Activated CD4-positive, CD25-positive, alpha-beta regulatory T cell (primary cell): ENCODE results near the gene NCAPH2.

Source experiments
- DNase-seq, 4 experiments: peaks; one replicate each; lab custom pipeline; 2025; lab: John Stamatoyannopoulos, UW

Gene NCAPH2

DNA sequence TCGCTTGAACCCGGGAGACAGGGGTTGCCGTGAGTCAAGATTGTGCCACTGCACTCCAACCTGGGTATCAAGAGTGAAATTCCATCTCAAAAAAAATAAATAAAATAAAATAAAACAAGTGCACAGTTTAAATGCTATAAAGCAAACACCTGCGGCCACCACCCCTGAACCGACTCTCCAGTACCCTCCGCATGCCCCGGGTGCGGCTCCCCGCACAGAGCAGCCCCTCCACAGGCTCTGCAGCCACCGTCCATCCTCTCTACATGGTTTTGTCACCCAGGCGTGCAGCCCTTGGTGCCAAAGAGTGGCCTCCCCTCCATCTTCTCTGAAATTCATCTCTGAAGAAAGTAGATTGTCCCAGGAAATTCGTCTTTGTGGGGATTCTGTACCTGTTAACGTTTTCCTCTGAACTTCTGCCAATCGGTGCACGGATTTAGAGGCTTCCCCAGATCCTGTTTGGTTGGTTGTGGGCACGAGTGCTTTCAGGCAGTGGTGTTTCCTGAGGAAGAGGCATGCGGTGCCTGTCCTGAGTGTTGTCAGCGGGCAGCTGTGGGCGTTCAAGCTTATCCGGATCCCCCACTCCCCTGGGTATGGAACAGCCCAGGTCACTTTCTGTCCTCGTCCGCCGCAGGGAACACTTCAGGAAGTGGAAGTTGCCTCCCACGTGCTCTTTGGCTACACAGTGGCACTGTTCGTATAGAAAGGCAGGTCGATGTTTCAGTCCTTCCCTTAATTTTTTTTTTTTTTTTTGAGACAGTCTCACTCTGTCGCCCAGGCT lies 17.3 kb upstream of the NCAPH2 start:
- DNase-seq, result no peak

DNA sequence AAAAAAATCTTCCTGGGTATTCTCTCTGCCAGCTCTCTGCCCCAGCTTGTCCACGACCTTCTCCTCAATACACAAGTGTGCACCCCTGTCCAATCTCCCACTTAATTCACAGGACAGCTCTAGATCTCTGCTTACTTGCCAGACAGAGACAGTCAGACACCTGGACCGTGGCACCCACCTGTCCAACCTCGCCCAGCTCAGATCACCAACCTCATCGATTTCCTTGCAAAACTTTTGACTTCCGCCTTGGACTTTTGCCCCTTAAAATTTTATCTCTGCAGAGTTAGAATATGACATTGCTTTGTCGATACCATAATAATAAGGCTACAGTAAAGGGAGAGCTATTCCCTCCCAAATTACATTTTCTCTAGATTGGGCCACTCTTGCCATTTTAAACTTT lies 10.9 kb upstream of the NCAPH2 start:
- no peak for DNase-seq

DNA sequence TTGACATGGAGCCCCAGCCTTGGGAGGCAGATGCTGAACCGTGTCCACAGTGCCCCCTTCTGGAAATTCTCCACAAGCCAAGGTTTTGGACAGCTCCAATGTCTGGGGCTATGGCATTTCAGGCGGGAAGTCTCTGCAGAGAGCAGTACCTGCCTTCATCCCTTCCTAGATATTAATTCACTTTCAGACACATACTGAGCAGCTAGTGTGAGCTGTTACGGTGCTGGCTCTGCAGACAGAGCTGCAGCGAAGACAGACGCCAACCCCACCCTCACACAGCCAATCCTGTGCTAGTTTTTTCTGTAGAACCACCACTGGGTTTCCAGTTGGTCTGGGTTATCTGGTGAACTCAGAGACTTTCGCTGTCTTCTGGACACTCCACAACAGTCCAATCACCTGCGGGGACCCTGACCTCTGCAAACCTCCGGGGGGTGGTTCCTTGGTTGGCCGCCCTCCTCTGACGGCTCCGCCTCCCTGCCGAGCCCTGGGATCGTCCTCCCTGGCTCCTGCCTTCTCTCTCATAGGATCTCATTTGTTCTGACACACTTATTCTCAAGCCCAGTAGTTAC lies 9.6 kb upstream of the NCAPH2 start:
- DNase-seq, result peak; percentile 36 to 48 (median 38)

DNA sequence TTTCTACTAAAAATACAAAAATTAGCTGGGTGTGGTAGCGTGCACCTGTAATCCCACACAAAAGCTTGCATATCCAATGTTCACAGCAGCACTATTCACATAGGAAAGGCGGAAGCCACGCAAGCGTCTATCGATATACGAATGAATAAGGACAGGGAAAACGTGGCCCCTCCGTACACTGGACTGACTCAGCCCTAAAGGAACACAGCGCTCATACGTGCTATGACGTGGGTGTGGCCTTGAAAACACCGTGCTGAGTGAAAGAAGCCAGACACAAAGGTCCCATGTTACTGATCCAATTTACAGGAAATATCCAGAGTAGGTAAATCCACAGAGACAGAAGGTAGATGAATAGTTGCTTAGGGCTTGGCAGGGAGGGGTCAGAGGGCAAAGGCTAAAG lies 7.6 kb upstream of the NCAPH2 start:
- DNase-seq, result no peak

DNA sequence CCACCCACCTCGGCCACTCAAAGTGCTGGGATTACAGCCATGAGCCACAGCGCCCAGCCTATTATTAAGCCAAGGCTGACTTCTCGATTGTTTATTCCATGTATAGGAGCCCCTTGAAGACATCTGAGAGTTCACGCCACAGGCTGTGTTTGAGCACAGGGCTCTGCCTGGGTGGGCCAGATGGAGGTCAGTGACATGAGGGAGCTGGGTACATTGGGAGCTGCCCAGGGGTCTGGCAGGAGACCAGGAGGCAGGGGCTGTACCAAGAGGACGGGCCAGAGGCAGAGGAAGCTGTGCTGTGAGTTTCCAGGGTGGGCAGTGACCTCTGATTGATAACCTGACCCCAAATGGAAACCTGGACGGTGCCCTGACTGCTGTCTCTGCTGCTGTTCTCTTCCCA lies 5.9 kb upstream of the NCAPH2 start:
- DNase-seq, result no peak

DNA sequence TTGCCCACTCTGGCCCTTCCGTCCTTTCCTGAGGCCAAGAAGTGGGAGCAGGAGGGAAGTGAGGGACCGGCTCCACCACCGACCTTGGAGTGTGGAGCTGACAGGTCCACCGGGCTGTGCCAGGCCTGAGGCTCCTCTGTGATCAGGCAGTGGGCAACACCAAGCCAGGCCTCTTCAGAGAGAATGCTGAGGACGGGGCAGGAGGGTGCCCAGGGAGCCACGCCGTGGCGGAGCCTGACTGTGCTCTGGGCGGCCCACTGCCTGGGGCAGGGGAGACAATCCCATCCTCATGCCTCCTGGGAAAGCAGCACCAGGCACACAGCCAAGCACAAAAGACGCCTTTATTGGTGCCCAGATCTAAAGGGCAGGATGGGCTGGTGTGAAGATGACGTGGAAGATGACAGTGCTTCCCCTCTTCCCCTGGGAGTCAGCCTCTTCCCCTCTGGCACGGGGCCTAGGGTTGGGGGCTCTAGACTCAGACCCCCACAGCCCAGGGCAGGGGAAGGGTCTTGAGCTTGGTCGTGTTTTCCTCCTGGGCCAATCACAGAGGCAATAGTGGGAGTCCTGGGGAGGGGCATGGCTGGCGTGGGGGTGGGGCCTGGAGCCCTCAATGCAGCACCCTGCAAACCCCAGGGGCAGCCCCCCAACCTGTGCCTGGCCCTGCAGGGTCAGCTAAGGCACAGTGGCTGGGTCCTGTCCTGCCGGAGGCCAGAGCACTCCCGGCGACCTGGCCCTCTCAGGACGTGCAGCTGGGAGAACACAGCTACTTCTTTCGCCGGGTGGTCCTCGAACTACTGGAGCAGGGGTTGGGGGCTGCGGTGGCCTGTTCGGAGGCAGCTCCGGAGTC lies 5.2 kb upstream of the NCAPH2 start:
- no peak for DNase-seq

DNA sequence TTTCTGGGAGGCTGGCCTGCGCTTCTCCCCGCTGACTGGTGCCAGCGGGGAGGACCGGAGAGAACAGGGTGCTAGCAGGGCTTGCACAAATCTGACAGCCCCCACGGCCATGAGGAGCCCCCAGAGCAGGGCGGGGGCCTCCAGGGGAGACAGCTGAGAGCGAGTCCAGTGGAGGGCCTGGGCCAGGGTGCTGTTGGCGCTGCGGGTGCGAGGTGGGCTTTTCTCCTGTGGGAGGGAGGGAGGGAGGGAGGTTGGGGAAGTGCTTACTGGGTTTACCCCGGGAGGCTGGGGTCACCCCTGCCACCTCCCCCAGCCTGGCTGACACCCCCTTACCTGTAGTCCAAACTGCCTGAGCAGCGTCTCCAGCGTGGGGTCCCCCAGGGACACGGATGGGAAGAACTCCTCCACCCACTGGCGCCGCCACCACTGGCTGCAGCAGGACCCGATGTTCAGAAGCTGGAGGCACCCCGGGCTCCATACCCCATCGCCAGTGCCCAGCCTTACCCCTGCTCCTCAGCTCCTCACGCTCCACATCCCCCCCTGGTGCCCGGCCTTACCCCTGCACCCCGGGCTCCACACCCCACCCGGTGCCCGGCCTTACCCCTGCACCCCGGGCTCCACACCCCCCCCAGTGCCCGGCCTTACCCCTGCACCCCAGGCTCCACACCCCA lies 4.4 kb upstream of the NCAPH2 start:
- no peak for DNase-seq

DNA sequence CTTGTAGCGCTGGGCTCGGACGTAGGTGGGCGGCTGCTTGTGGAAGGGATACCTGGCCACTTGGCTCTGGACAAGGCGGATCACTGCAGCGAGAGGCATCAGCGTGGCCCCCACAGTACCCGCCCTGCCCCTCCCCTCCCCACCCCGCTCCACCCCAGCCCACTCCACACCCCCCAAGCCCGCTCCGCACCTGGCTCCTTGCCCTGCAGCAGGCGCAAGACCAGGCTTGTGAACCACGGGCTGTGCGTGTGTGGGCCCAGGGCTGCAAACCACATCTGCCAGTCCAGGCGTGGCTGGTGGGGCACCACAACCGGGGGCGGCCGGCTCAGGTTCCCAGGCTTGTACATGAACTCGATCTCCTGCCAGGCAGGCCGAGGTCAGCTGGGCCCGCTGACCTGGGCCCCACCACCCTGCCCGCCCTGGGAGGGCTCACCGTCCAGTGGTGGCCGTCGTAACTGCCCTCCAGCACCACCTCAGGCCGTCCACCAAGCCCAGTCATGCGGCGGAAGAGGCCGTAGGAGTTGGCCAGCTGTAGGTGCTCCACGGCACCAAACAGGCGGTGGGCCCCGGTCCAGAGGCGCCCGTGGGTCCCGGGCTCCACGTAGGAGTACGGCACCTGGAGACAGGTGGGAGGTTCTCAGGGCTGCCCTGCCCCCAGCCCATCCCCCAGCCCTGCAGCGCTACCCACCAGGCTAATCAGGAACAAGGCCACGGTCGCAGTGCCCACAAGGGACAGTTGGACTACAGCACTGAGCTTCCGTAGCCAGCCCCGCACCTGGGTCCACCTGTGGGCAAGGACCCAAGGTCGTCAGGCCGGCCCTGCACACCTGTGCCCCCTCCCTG lies 3.4 kb upstream of the NCAPH2 start:
- no peak for DNase-seq

DNA sequence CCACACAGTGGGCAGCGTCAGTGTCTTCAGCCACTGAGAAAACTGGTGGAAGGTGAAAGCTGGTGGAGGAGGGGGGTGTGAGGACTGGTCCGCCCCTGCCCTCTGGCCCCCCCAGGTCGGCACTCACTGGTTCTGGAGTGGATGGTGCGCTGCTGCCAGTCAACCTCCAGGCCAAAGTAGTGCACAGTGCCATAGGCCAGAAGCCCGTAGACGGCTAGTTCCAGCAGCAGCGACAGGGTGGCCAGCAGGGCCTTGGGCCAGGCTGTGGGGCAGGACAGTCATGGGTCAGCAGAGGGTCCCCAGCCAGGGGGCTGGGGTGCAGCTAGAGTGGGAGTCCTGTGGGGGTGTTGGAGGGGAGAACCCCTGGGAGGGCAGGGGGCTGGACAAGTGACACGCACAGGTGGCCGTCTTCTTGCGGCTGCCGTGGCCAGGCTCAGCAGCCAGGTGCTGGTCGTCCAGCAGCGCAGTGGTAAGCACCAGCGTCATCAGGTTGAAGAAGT lies 2.7 kb upstream of the NCAPH2 start:
- DNase-seq, result no peak

DNA sequence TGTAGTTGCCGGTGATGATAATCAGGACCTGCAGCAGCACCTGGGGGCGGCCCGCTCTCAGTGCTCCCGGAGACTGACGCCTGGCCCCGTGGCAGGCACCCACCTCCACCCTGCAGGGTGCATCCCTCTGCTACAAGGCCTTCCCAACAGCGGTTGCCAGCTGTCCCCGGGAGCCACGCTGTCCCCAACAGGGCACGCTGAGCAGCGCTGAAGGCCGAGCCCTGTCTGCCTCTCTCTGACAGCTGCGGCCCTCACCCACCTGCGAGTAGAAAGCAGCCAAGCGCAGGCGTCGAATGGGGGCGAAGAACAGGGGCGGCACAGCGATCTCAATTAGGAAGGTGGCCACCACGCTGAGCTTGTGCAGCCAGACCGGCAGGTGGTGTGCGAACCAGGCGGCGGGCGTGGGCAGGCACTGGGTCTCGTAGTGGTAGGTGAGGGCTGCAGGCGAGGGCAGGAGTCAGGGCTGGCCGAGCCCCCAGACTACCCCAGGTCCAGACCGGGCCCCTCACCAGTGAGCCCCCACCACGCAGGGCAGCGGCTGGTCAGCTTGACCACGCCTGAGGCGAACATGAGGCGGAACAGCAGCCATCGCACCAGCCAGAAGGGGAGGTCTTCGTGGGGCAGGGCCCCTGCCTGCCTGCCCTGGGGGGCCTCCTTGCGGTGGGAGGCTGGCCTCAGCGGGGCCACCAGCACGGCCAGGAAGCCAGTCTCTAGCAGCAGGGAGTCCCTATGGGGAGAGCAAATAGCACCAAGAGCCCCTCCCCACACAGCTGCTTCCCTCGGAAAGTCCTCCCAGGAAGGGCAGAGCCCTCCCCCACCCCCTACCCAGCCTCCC lies 2.0 kb upstream of the NCAPH2 start:
- no peak for DNase-seq

DNA sequence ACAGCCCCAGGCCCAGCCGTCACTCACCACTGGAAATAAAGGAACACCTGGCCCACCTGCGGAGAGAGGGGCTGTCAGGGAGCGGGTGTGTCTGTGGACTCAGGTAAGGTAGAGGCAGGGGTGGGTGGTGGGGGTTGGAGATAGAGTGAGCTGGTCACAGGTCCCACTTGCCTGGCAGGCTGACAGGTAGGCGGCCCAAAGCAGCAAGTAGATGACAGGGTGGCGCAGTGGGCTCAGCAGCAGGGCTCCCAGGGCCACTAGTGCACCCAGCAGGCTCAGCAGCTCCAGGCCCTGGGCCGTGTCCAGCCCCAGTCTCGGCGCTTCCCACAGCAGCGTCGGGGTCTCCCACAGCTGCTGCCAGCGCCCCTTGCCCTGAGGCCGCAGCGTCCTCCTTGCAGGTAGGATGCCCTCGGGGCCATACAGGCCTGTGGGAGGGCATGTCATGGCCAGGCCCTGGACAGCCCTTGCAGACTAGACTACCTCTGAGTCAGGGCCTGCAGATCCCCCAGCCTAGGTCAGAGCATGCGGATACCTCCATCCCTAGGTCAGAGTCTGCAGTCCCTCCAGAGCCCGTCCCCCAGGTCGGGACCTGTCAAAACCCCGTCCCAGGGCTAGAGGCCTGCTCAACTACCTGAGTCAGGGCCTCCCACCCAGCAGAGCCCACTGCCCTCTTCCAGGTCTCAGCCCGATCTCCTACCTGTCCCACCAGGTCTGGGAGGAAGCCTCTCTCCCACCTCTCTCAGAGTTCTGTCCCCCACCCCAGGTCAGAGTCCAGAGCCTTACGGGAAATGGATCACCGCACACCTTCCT lies 1.2 kb upstream of the NCAPH2 start:
- DNase-seq, result no peak

DNA sequence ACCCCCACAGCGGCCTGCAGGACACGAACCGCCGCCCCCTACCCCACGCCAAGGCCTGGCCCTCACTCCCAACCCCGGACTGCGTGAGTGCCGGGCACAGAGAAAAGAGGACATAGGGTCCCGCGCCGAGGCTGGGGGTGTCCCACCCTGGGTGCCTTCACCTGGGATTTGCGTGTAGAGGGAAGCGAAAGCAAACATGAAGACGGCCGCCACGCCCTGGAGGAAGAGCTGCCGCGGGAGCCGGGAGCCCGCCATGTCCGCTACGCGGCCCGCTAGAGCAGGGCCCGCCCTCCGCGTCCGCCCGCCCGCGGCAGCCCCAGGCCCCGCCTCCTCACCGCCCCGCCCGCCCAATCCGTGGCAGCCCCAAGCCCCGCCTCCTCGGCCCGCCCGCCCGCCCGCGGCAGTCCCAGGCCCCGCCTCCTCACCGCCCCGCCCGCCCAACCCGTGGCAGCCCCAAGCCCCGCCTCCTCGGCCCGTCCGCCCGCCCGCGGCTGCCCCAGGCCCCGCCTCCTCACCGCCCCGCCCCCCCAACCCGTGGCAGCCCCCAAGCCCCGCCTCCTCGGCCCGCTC lies 518 bp upstream of the NCAPH2 start, which contains the start of gene LMF2:
Gene LMF2 (minus strand): TSS at position 282 of the 570 bp plus-strand sequence. CDS start 27 bp downstream, at position 255.
- peak; percentile 100 for DNase-seq

DNA sequence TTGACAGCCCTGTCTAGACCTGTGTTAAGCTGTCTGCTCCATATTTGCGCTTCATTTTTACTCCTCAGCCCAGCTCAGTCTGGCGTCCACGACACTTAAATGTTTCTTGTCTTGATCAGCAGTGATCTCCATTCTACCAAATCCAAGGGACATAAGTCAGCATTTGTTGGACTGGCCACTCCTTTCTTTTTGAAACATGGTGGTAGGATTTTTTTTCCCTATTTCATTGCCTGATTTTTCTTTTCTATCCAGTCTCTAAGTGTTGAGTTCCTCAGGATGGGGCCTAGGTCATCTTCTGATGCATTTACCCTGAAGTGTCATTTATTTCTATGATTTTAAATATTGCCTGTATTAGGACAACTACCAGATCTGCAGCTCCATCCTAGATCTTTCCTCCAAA lies 873 bp downstream of the NCAPH2 start:
- no peak for DNase-seq

DNA sequence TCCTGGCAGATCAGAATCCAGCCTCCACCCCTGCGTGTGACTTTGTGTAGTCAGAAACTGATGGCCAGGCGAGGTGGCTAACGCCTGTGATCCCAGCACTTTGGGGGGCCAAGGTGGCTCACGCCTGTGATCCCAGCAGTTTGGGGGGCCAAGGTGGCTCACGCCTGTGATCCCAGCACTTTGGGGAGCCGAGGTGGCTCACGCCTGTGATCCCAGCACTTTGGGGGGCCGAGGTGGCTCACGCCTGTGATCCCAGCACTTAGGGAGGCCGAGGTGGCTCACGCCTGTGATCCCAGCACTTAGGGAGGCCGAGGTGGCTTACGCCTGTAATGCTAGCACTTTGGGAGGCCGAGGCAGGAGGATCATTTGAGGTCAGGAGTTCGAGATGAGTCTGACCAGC lies 5.2 kb downstream of the NCAPH2 start:
- no peak for DNase-seq

DNA sequence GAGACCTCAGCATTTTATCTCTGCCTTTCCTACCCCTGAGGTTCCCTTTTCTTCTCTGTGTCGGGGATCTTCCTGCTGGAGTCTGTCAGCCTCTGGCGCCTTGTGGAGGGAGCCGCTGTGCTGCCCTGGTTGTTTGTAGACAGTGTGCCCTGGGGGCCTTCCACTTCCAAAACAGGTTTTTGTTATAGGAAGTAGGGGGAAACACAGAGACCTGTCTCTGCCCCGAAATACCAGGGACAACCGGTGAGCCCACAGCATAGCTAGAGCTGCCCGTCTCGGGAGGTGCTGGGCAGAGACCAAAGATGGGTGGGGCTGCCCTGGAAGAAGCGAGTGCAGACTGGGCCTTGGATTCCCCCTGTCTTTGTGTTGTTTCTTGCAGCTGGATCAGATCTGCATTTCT lies 8.0 kb downstream of the NCAPH2 start:
- no peak for DNase-seq

DNA sequence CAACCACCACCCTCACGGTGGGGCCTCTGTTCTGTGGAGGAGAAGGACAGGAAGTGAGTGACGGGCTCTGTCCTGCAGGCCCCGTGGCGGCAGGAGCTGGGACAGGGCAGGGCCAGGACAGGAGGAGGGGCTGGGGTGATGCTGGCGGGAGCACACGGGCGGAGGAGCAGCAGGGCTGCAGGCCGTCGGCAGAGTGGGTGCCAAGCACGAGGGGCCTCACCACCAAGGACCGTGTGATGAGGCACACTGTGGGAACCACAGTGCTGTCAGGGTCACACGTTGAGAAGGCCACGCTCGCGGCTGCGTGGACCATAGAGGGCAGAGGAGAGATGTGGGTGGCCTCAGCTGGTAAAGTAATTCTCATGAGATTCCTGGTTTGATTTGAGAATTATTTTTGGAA lies 8.9 kb downstream of the NCAPH2 start:
- no peak for DNase-seq

DNA sequence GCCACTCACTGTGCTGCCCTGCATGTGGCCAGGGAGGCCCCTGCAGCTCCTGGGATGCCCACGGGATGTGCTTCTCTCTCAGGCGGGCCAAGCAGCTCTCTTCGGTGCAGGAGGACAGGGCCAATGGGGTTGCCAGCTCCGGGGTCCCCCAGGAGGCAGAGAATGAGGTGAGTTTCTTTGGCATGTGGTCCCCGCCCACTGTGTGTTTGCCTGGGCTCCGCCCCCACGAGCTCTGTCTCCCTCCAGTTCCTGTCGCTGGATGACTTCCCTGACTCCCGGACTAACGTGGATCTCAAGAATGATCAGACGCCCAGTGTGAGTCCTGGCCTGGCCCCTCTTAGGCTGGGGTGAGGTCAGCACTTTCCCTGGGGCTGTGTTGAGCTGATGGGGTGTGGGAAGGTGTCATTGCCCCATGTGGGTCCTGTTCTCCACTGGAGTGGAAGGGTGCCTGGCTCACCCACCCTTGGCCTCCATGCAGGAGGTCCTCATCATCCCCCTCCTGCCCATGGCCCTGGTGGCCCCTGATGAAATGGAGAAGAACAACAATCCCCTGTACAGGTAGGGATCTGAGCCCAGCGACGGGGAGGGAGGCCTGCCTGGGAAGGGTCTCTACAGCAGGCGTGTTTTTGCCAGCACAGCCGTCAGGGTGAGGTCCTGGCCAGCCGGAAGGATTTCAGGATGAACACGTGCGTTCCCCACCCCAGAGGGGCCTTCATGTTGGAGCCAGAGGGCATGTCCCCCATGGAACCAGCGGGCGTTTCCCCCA lies 9.7 kb downstream of the NCAPH2 start:
- DNase-seq, result no peak

DNA sequence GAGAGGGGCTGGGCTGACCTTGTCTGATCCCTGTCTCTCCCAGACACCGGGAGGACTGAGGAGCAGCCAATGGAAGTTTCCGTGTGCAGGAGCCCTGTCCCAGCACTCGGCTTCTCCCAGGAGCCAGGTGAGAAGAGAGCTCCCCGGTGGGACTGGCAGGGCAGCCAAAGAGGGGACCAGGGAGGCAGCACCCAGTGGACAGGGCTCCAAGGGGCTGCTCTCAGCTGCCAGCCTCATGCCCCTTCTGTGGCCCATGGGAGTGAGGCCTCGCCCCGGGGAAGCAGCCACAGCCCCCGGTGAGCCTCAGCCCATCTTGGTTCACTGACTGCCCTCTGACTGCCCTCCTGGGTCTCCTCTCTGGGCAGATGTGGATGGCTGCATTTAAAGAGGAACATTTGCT lies 10.6 kb downstream of the NCAPH2 start:
- no peak for DNase-seq
